Uterus (tissue), 4 donors: ENCODE results near the gene SLC6A4. TPM values are rescaled to one million over a fixed set of nuclear protein-coding genes. Genes with fewer than 3 reads are reported as not detected.

ENCODE experiments used
- DNase-seq, 2 donors: peaks; one replicate each; pipeline ENCODE4 v3.0.0-alpha.2; 2019 to 2020
- H3K27ac ChIP-seq, 2 donors: fragments of 200-600 bp; sonication (generic); 1 replicate in 1 of 2; 2 replicates in 1 of 2; pipeline ENCODE4 v1.5.1; 2016 to 2018
- H3K27me3 ChIP-seq, 2 donors: fragments of 200-600 bp; sonication (generic); one replicate each; pipeline ENCODE4 v1.5.1; 2018 to 2019; ENCODE audit warnings: control low read depth in 1 of 2
- H3K36me3 ChIP-seq, 2 donors: fragments of 200-600 bp; sonication (generic); one replicate each; pipeline ENCODE4 v1.5.1; 2019; ENCODE audit warnings: control low read depth in 1 of 2
- H3K4me1 ChIP-seq, 2 donors: fragments of 200-600 bp; sonication (generic); one replicate each; pipeline ENCODE4 v1.5.1; 2018 to 2019; ENCODE audit warnings: control low read depth in 1 of 2
- H3K4me3 ChIP-seq, 2 donors: fragments of 200-600 bp; sonication (generic); 1 replicate in 1 of 2; 2 replicates in 1 of 2; pipeline ENCODE4 v1.5.1; 2018 to 2019; ENCODE audit warnings: mild to moderate bottlenecking in 1 of 2
- H3K9me3 ChIP-seq, 2 donors: fragments of 200-600 bp; sonication (generic); one replicate each; pipeline ENCODE4 v1.5.1; 2019; ENCODE audit warnings: control low read depth in 1 of 2
- POLR2A ChIP-seq, 2 donors: fragments of 450-650 bp; IDR thresholded peaks; one replicate each; pipeline ENCODE4 v1.6.1; 2016; ENCODE audit warnings: antibody characterized with exemption in 2 of 2, mild to moderate bottlenecking in 1 of 2, moderate library complexity in 1 of 2
- intact Hi-C: fragments of 100-400 bp; cut with DNase I; formaldehyde crosslinking; loops from one replicate; pipeline ENCODE4 v1.15.1; 2023; ENCODE audit warnings: low total_unique reads
- total RNA-seq, 4 donors: library from RNA; depleted of rRNA in 3 of 4; stranded (reverse); fragments of >200 nt in 3 of 4; gene quantifications; one replicate each; pipeline versions ENCODE4 v1.1.0 to v1.2.4, GENCODE V29; 2014 to 2023
- TF ChIP-seq, protein P1 (sequence below), 4 experiments: fragments of 200-600 bp in 2 of 4; fragments of 450-650 bp in 2 of 4; sonication (generic) in 2 of 4; IDR thresholded peaks; one replicate each; pipeline ENCODE4 v1.5.1; 2016 to 2019; ENCODE audit warnings: antibody characterized with exemption in 4 of 4, mild to moderate bottlenecking in 2 of 4, moderate library complexity in 1 of 4
- donor health status: DM: yes; HTN: yes; CAD: no.

Gene SLC6A4
- total RNA-seq, 4 donors from 2014 or later, result 0.30 to 0.90 TPM; not detected in 2

DNA sequence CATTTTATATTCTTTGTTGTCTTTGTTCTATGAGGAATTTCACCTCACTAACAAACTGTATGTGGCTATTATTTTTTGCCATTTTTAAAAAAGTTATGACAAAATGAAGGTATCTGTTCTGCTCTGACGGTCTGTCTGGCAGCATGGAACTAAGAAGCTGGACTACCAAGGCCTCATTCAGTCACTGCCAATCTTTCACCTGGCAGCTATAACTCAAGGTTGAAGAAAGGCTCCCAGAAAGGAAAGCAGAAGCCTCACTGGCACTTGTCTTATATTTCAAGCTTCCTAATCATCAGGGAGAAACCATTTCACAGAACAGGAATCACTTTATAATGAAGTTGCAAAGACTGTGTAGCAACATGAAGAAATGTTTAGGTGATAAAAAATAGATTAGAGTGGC, 18.7 kb upstream of the SLC6A4 start:
- no peak for DNase-seq
- intact Hi-C loops, result no loop called here
- Histone ChIP-seq H3K4me3 (no peak overlapping the region), H3K36me3 (no peaks in the 10 kb centered on the region), H3K27me3 (no peaks in the 10 kb centered on the region), H3K27ac (no peak overlapping the region), H3K4me1 (no peaks in the 10 kb centered on the region), H3K9me3 (no peaks in the 10 kb centered on the region)
- no peak for TF ChIP-seq POLR2A (IDR thresholded peaks at IDR 0.05)

DNA sequence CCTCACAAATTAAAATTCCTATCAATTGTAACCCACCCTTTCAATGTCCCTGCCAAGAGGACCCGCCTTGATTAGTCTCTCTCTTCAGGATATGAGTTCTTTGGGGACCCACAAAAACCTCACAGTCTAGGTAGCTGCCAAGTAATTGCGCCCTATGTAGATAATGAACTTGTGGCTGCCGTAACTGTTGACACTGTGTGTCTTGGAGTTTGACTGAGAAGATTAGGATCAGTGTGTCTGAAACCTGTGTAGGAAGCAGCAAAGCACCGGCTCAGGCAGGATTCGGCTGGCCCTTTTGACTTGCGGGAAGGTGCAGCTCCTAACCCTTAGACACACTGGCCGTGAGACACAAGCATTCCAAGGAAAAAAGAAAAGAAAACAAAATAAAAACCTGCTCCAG, 17.8 kb upstream of the SLC6A4 start:
- no peak overlapping the region for H3K4me3 ChIP-seq
- no peak for TF ChIP-seq POLR2A (IDR thresholded peaks at IDR 0.05)
- TF ChIP-seq, protein P1, sequence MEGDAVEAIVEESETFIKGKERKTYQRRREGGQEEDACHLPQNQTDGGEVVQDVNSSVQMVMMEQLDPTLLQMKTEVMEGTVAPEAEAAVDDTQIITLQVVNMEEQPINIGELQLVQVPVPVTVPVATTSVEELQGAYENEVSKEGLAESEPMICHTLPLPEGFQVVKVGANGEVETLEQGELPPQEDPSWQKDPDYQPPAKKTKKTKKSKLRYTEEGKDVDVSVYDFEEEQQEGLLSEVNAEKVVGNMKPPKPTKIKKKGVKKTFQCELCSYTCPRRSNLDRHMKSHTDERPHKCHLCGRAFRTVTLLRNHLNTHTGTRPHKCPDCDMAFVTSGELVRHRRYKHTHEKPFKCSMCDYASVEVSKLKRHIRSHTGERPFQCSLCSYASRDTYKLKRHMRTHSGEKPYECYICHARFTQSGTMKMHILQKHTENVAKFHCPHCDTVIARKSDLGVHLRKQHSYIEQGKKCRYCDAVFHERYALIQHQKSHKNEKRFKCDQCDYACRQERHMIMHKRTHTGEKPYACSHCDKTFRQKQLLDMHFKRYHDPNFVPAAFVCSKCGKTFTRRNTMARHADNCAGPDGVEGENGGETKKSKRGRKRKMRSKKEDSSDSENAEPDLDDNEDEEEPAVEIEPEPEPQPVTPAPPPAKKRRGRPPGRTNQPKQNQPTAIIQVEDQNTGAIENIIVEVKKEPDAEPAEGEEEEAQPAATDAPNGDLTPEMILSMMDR (IDR thresholded peaks at IDR 0.05), result no peak
- DNase-seq, result no peak
- intact Hi-C loops, result no loop called here
- H3K9me3 ChIP-seq, result no peaks in the 10 kb centered on the region
- H3K27me3 ChIP-seq, result no peaks in the 10 kb centered on the region
- no peaks in the 10 kb centered on the region for H3K4me1 ChIP-seq
- H3K27ac ChIP-seq, result no peak overlapping the region
- no peaks in the 10 kb centered on the region for H3K36me3 ChIP-seq

DNA sequence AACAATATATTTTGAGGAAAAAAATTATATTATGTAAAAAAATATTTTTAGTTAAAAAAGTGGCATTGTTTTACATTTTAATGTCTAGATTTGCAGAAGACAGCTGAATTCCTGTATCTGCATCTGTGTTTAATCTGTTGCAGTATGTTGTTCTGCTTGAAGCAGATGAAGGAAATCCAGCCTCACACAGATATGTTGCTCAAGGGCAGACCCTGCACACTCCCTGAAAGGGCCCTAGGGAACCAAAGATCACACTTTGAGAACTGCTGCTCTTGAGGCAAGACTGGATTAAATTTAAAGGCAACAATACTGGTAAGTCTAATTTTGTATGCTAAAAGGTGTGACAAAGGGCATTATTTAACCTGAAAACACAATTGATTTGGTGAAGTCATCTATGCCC, 16.4 kb upstream of the SLC6A4 start:
- Histone ChIP-seq H3K27me3 (no peaks in the 10 kb centered on the region), H3K27ac (no peak overlapping the region), H3K4me3 (no peak overlapping the region), H3K9me3 (no peaks in the 10 kb centered on the region), H3K36me3 (no peaks in the 10 kb centered on the region), H3K4me1 (no peaks in the 10 kb centered on the region)
- no peak for DNase-seq
- intact Hi-C loops, result no loop called here
- TF ChIP-seq, protein P1 (IDR thresholded peaks at IDR 0.05), result no peak
- no peak for TF ChIP-seq POLR2A (IDR thresholded peaks at IDR 0.05)

DNA sequence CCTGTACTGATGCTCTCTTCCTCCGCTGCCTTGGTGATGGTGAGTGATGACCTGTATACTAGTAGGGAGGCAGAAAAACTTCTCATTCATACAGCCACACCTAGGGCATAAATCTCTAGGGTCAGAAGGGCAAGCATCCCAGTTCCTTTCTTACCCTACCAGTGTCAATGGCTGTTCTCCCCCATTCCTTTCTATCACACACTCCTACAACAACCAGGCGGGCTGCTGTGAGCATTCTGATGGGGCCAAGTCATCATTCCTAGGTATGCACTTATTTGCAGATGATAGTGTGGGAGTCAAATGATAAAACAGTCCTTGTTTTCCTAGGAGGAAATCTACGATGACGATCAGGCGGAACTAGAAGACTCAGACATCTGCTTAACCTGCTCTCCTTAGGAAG, 14.0 kb upstream of the SLC6A4 start:
- Histone ChIP-seq H3K9me3 (no peaks in the 10 kb centered on the region), H3K4me3 (no peak overlapping the region), H3K27ac (no peak overlapping the region), H3K4me1 (no peaks in the 10 kb centered on the region), H3K27me3 (no peaks in the 10 kb centered on the region), H3K36me3 (no peaks in the 10 kb centered on the region)
- DNase-seq, result no peak
- intact Hi-C loops, result no loop called here
- TF ChIP-seq POLR2A (IDR thresholded peaks at IDR 0.05), result no peak
- TF ChIP-seq, protein P1 (IDR thresholded peaks at IDR 0.05), result no peak

DNA sequence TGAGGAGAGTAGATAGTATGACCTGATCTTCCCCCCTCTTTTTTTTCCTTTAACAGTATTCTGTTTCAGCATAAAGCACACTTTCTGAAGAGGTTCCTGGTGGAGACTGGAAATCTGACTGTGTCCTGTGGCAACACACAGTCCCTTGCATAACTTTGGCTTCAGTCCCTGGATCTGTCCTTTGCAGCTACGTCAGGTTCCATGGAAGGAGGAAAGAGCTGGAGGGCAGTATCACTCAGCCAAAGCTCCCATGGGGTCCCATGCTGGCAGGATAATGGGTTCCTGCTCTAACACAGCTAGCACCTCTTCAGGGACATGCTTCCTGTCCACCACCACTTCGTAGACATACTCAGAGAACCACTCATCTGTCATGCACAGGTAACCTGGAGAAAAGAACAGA, 13.3 kb upstream of the SLC6A4 start:
- H3K4me3 ChIP-seq, result no peak overlapping the region
- no peaks in the 10 kb centered on the region for H3K36me3 ChIP-seq
- H3K27ac ChIP-seq, result no peak overlapping the region
- TF ChIP-seq, protein P1 (IDR thresholded peaks at IDR 0.05), result no peak
- no peak for TF ChIP-seq POLR2A (IDR thresholded peaks at IDR 0.05)
- H3K4me1 ChIP-seq, result no peaks in the 10 kb centered on the region
- intact Hi-C loops, result no loop called here
- no peak for DNase-seq
- no peaks in the 10 kb centered on the region for H3K27me3 ChIP-seq
- no peaks in the 10 kb centered on the region for H3K9me3 ChIP-seq

DNA sequence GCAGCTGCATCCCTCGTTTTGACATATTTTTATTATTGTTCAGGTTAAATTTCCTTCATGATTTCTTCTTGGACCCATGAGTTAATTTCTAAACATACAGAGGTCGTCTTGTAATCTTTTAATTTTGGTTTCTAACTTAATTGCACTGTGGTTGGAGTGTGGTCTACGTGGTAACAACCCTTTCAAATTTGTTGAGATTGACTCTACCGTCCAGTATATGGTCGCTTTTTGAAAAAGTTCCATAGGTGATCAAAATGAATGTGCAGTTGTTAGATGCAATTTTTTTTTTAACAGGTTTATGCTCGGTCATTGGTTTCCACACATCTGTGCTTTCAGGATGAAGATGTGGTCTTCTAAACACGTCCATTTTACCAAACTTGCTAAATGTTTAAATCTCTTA, 11.0 kb upstream of the SLC6A4 start:
- no peaks in the 10 kb centered on the region for H3K4me1 ChIP-seq
- TF ChIP-seq, protein P1 (IDR thresholded peaks at IDR 0.05), result no peak
- TF ChIP-seq POLR2A (IDR thresholded peaks at IDR 0.05), result no peak

More for the DNA sequence above, 11.0 kb upstream of the SLC6A4 start:
- Histone ChIP-seq H3K27me3 (no peaks in the 10 kb centered on the region), H3K36me3 (no peaks in the 10 kb centered on the region), H3K4me3 (no peak overlapping the region), H3K27ac (no peak overlapping the region), H3K9me3 (no peaks in the 10 kb centered on the region)
- no peak for DNase-seq
- intact Hi-C loops, result no loop called here
